NCI-H2029 treated with DMSO at 0.1 percent for 48 hours (cell line): ENCODE data around the gene C9orf50.
A peak's percentile ranks its signal among the peaks of the same experiment; 100 is the strongest.
"Not testable (repeated sequence)": the region's sequence is repeated elsewhere in the genome, so short reads cannot be mapped to it uniquely, and the experiment has no call there.

Experiments used
- DNase-seq: peaks from one replicate; lab custom pipeline; 2025; lab: John Stamatoyannopoulos, UW

Gene C9orf50

GRCh38 chr9:129648092-129648763 is 27.3 kb upstream of the C9orf50 start:
- DNase-seq = no peak

- no peak for DNase-seq
Observed at GRCh38 chr9:129647635-129648034, 26.7 kb upstream of the C9orf50 start.

DNA sequence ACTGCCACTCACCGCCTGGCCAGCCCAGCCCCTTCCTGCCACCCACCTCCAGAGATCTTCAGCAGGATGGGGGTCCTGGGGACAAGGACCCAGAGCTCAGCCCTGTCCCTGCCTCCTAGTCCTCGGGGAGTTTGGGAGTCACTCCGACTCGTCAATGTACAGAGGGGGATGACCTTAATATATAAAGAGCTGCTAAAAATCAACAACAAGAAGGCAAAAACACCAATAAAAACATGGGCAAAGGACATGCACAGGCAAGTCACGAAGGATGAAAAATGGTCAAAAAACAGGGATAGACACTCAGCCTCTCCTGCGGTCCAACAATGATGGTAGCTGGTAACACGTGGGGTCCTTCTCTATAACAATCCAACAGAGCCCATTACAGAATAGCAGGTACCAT is 25.8 kb upstream of the C9orf50 start:
- no peak for DNase-seq

DNA sequence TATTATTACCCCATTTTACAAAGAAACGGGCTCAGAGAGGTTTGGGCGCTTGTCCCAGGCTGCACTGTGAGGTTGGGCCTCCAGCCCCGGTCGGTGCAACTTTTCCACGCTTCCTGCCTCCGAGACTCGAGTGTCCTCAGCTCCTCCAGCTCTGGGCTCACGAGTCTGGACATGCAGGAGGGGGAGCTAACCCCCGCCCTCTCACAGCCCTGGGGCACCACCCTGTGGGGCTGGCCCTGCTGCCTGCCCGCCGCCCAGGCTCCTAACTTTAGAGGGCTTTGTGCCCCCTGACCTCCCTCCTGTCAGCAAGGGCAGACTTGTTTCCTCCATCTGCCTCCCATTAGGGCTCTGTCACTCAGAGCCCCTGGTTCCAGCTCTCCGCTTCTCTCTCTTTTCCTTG is 25.4 kb upstream of the C9orf50 start:
- DNase-seq = no peak

GRCh38 chr9:129644902-129645301 is 24.0 kb upstream of the C9orf50 start:
- no peak for DNase-seq

DNA sequence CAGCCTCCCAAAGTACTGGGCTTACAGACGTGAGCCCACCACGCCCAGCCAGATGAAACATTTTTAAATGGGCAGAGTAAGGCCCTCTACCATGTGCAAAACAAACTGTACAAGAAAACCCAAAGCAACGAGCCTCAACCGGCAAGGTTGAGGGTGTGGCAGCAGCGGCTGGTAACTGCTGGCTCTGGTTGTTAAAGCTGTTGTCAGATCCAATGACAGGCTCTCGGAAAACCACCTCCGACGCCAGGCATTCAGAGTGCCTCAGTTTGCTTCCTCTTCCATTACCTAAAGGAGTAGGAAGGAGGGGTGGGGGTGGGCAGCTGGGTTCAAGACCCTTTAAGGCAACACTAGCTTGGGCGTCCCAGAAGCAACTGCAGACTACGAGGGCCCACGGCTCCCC is 23.5 kb upstream of the C9orf50 start:
- no peak for DNase-seq

DNA sequence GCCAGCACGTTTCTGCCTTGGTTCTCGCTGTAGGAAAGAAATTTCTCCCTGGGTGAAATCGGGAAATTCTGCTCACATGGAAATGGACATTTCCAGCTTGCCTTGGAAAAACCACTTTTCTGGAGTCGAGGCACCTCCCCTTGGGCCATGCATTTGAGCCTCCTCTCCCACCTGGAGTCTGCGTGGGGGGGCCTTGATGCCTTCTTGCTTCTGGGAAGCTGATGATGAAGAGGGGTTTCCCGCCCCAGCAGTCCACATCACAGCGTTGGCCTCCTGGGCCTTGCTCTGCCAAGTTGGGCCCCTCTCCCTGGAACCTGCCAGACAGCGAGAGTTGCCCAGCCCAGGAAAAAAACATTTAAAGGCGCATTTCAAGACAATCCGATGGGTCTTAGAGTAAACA is 22.8 kb upstream of the C9orf50 start:
- DNase-seq = no peak

DNA sequence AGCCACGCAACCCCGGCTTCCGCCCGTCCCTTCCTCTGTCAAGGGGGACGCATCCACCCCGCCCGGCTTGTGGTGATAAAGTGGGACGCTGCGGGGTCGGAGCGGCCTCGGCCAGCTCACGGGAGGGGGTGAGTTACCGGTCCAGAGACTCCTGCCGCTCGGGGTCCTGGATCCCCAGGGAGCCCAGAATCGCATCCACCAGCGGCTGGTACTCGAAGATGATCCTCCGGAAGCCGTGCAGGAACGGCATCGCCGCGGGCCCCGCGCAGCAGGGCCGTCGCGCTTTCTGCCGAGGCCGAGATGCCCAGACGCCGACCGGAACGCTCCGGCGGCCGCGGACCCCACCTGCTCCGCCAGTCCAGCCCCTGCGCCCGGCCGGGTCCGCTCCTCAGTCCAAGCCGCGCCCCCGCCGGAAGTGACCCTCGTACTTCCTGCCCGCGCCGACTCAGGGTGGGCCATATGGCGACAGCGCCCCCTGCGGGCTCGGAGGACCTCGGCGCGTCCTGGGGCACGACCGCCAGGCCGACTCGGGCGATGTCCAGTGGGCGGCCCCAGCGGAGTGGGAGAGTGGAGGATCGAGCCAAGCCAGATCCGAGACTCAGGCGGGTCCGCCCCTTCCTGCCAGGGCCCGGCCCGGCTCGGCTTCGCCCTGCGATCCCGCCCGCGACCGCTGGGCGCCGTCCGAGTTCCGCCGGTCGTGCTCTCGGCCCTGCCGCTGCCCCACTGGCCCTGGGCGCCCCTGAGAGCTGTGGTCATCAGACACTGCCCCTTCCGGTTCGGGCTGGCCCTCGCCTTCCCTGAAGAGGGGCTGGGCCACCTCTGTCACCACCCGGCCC is 21.1 kb upstream of the C9orf50 start, which contains the start of gene ASB6:
Gene ASB6, minus strand, starts transcription at position 402 of the 836 bp plus-strand sequence. Its CDS starts 152 bp downstream, at position 250.
- DNase-seq = peak; percentile 85

DNA sequence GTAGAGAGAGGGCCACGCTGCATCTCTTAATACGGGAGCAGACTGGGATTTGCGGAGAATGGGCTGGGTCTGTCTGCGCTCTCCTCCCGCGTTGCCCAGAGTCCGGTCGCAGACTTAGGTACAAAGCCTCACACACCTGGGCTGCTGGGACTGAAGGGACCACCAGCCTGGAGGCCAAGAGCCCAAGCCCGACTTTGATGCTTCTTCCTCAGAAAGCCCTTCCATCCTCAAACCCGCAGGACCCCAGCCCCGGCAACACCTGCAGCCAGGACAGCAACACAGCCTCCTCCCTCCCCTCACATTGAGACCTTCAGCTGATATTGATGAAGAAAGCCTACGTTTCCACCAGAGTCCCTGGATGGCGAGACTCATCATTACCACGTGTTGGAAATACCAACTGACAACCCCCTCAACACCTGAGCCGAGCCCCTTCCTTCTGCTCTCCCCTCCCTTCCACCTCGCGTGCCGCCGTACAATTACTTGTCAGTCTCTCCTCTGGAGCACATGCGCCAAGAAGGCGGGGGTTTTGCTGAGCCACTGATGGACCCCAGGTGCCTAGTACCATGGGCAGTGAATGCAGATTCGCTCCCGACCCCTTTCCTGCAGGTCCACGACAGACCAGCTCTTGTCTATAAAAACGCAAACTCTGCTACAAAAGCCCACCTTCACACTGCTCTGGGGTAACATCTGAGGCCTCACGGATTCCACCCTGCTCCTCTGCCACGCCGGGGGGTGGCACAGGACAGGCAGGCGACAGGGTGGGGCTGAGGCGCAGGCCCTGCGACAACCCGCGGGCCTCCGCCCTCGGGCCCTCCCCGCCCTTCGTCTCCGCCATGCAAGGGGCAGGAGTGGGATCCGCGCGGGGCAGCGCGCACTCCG is 20.2 kb upstream of the C9orf50 start:
- no peak for DNase-seq

DNA sequence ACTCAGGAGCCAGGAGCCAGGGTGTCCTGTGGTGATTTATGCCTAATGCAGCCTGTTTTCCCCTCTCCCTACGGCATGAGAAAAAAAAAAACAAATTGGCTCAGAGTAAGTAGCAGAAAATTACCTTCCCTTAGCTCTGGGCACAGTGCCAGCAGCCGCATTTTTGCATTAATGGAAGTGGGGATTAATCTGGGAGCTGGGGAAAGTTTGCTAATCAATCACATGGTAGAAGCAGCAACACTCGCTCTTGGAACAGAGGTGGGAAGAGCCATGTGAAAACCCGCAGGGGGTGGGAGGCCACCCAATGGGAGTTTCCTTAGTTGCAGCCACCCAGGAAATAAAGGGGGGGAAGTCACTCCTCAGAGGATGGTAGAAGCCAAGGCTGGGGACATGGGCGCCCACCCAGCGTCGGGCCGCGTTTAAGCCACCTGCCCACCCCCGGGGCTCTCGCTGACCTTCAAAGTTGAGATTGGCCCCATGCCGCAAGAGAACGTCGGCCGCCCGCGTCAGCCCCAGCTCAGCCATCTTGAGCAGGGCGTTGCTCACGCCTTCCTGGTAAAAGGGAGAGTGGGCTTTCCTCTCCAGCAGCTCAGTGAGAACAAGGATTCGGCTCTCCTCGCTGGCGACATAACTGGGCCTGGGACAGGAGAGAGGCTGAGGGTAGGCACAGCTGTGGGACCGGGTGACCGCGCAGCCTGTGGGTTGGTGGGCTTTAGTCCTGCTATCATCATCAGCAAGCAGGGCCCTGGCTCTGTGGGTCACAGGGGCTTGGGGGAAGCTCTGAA is 19.4 kb upstream of the C9orf50 start:
- DNase-seq = no peak

DNA sequence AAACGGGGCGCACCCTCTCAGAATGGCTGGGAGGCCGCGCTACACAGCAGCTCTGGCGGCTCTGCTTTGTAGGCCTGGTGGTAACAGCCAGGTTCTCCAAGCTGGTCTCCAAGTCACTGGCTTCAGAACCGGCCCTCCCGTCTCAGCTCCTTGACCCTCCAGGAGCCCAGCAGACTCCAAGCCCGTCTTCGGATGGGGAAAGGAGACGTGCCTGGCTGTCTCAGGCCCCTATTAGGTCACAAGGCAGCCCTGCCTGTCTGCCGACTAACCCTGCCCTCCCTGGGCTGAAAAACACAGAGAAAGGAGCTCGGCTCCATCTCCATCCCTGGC is 18.8 kb upstream of the C9orf50 start:
- DNase-seq = no peak

GRCh38 chr9:129639034-129639630 is 18.2 kb upstream of the C9orf50 start:
- DNase-seq = no peak

DNA sequence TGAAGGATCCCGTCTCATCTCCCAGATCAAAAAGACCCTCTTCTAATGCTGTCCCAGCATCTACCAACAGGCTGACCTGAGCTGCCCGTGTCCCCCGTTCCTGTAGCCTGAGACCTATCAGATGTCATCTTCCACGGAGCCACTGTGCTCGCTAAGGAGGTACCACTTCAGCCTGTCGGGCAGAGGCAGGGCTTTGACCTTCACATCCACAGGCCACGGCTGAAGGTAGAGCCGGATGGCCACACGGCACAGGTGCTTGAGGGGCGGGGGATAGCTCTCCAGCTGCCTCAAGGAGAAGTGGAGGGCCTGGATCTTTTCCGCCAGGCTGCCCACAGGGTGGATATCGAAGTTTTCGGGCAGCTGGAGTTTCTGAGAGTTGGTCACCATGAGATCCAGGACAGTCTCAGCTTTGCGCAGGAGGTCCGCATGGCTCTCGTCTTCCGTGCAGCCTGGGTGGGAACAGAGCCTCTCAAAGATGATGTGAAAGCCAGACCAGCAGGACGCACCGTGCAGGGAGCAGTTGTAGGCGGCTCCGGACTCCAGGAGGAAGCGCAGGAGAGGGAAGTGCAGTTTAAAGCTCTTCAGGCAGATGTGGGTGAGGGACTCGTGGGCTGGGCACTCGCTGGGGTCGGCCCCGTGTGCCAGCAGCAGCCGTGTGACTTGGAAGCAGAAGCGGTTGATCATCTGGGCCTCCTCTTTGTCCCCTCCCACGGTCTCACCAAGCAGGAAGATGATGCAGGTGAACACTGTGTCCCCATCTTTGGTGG is 17.0 kb upstream of the C9orf50 start:
- no peak for DNase-seq

DNA sequence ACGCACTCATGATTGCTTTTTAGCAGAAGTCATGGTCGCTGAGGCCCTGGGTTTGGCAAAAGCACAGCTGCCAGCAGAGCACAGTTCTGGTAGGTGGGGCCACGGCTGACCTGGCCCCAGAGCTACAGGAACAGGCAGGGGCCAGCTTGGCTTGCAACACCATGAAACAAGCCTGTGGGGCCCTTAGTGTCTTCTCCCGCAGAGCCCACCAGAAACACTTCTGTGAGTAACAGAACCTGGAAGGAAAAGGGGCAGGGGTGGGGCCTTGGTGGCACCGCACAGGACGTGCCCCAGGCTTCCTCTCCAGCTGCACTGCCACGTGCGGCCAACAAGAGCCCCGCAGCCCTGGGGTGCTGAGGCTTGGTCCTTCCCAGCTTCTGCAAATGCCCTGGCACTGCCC is 16.2 kb upstream of the C9orf50 start:
- no peak for DNase-seq

DNA sequence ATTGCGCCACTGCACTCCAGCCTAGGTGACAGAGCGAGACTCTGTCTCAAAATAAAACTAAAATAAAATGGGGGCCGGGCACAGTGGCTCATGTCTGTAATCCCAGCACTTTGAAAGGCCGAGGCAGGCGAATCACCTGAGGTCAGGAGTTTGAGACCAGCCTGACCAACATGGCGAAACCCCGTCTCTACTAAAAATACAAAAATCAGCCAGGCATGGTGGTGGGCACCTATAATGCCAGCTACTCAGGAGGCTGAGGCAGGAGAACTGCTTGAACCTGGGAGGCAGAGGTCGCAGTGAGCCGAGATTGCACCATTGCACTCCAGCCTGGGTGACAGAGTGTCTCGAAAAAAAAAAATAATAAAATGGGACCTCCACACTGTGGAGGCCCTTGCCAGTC is 15.4 kb upstream of the C9orf50 start:
- DNase-seq = not testable (repeated sequence)

DNA sequence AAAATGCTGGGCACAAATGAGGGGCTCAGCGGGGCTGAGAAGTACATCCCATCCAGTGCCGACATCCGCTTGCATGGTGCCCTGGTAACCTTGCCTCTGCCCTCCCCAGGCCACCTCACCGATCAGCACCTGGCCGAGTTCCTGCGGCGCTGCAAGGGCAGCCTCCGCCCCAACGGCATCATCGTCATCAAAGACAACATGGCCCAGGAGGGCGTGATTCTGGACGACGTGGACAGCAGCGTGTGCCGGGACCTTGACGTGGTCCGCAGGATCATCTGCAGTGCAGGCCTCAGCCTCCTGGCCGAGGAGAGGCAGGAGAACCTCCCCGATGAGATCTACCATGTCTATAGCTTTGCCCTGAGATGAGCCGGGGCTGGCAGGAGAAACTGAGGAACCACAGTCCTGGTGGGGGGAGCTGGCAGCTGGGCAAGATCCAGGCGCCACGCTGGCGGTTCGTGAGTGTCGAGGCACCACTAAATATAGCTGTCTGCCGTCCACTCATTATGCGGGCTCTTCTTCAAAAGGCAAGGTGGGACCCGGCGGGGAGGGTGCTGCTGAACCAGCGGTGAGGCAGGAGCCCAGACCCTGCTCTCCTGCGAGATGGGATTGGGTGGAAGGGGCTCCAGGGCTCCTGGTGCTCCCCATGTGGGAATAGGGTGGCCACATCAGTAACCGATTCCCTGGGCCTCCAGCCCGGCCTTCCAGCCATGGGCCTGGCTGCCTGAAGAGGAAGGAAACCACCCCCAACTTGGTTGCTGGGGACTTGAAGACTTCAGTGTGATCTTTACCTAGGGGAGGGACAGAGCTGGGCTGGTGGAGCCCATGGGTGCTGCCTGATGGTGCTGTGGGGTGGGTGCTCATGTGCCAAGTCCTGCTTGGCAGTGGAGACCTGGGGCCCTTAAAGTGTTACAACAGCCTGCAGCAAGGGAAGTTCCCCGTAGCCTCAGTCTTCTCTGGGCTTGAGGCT is 14.5 kb upstream of the C9orf50 start:
- no peak for DNase-seq

DNA sequence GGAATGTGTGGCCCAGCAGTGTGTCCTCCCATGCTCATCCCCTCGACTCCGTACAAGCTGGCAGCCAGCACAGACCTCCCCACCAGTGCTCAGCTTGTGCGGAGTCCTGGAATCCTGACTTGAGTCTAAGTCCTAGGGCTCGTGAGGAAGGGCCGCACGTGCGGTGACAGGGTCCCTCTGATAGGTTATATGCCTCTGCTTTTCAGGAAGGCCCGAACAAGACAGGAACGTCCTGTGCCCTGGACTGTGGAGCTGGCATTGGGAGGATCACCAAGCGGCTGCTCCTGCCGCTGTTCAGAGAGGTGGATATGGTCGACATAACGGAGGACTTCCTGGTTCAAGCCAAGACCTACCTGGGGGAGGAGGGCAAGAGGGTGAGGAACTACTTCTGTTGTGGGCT is 12.9 kb upstream of the C9orf50 start:
- DNase-seq = no peak

- no peak for DNase-seq
Observed at GRCh38 chr9:129633207-129633606, 12.3 kb upstream of the C9orf50 start.

DNA sequence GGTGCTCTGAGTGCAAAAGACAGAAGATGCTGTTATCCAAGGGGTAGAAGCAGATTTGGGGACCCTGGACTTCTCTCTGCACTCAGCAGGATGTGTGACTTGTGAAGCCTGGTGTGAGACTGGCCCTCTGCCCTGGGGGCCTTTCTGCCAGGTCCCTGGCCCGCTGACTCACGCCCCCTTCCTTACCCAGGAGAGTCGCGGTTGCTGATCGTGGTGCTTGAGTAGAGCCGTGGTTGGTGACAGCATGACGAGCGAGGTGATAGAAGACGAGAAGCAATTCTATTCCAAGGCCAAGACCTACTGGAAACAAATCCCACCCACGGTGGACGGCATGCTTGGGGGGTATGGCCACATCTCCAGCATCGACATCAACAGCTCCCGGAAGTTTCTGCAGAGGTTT is 11.6 kb upstream of the C9orf50 start:
- DNase-seq = no peak
